AG08396 (cell line): ENCODE data around the gene RUSC2.
"Not testable (repeated sequence)": the region's sequence is repeated elsewhere in the genome, so short reads cannot be mapped to it uniquely, and the experiment has no call there.

Experiments
- DNase-seq: peaks from one replicate; pipeline ENCODE4 v3.0.0; 2012; ENCODE audit warnings: low spot score, mixed read lengths

Gene RUSC2

DNA sequence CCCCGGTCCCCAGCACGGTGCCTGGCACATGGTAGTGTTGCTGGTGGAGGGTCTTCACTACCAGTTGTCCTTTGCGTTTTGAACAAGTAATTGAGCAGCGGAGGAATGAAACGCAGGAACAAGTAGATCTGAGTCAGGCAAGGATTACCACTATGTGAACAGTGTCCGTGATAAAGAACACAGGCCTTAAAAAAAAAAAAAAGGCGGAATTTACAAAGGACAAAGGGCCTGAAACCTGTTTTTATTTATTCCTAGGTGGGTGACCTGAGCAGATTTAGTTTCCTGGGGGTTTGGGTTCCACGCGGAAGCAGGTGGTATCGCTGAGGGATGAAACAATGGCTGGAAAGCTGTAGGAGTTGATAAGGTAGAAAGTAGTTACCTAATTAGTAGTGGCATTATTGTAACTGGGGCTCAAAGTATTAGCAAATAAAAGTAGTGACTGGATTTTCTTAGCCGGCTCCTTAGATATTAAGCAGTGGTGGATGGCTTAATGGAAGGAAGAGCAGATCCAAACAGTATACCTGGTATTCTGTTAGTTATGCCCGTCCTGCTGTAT is 1.1 kb downstream of the RUSC2 start:
- no peak for DNase-seq

DNA sequence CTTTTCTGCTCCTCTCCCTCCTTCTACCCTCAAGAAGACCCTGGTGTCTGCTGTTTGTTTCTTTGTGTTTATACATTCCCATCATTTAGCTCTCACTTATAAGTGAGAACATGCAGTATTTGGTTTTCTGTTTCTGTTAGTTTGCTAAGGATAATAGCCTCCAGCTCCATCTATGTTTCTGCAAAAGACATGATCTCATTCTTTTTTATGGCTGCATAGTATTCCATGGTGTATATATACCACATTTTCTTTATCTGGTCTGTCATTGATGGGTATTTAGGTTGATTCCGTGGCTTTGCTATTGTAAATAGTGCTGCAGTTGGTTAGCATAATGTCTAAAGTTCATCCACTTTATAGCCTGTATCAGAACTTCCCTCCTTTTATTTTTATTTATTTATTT is 3.2 kb downstream of the RUSC2 start:
- not testable (repeated sequence) for DNase-seq

DNA sequence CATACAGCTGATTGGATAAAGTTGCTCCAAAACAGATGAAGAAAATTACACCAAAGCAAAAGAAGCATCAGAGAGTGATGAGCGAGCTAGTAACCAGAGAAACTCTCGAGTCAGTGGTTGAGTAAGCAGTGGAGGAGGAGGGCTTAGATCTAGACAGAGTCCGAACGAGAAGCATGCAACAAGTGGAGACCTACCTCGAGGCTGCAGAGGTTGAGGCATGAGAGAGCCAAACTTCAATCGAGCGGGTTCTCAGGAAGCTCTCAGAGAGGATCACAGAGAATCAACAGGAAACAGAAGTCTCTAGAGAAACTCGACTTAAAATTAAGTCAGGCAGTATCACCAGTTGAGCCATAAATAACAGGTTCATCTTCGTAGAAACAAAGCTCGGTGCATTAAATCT is 6.1 kb downstream of the RUSC2 start:
- DNase-seq = no peak

DNA sequence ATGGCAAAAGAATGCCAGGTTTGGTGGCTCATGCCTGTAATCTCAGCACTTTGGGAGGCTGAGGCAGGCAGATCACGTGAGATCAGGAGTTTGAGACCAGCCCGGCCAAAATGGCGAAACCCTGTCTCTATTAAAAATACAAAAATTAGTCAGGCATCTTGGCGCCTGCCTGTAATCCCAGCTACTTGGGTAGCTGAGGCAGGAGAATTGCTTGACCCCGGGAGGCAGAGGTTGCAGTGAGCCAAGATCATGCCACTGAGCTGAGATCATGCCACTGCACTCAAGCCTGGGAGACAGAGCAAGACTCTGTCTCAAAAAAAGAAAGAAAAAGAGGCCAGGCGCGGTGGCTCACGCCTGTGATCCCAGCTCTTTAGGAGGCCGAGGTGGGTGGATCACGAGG is 8.3 kb downstream of the RUSC2 start:
- not testable (repeated sequence) for DNase-seq

DNA sequence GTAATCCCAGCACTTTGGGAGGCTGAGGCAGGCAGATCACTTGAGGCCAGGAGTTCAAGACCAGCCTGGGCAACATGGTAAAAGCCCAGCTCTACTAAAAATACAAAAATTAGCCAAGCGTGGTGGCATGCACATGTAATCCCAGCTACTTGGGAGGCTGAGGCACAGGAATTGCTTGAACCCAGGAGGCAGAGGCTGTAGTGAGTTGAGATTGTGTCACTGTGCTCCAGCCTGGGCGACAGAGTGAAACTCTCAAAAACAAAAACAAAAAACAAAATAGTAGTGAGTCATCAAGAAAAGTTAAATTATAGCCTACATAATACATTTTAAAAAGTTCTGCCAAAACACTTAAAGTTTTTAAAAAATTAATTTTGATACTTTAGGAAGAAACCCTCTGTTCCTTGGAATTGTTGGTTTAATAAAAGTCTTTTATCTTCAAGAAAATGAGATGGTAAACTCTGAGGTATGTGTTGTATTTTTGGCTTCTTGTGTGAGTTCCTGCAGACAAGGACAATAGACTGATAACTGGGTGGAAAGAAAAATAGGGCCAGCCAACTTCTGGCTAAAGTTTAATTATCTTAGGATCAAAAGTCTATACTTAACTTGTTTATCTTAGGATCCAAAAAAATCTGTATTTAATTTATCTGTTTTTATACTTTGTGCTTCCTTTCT is 9.3 kb downstream of the RUSC2 start:
- no peak for DNase-seq

DNA sequence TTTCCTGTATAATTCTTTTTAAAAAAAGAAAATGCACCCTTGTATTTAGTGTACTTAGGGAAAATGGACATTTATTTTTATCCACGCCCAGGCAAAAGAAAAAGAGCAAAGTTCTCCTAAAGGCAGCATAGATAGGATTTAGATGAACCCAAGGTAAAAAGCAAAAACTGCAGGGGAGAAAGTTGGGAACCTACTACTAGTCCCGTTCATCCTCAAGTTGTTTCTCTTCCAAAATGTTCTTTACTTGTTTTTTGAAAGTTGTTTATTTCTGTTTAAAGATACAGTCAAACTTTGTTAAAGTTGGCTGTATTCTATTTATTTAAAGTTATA is 9.8 kb downstream of the RUSC2 start:
- no peak for DNase-seq

DNA sequence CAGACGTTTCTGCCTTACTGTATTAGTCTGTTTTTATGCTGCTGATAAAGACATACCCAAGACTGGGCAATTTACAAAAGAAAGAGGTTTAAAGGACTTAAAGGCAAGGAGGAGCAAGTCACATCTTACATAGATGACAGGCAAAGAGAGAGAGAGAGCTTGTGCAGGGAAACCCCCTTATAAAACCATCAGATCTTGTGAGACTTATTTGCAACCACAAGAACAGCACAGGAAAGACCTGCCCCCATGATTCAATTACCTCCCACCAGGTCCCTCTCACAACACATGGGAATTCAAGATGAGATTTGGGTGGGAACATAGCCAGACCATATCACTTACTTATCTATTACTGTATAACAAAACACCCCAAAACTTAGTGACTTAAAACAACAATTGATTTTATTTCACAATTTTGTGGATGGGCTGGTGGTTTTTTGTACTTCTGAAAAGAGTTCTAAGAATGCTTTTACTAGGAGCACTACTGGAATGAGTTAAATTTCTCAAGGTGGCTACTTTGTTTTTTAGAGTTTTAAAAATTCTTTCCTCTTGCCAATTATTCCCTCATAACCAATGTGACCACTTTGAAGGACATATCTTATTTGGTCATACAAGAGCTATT is 10.3 kb downstream of the RUSC2 start:
- DNase-seq = no peak

DNA sequence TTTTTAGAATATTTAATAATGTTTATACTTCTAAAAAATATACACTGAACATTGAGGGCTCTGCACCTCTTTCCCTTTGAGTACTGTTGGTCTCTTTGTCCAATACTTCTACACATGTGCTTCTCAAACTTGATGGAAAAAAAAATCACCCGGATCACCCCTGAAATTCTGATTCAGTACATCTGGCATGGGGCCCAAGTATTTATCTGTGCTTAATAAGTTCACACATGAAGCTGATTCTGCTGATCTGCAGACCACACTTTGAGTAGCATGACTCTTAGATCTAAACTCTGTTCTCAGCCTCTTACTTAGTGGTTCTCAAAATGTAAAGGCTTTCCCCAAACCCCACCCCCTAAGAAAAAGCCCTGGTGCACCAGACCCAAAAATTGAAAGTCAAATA is 12.0 kb downstream of the RUSC2 start:
- no peak for DNase-seq

DNA sequence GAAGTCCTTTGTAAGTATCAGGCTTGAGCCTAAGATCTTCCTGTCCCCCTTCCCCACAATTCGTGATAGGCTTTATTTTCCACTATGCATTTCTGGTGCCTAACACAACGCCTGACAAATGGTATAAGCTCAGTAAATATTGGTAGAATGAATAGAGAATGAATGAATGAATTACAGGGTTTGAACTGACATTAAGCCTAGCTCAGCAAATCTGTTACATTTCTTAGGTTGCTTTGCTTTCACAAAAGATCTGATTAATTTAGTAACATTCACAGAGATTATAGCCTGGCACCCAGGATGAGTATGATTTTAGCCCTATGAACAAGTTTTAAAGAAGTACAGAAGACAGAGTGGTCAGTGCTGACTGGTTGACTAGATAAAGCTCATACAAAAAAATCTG is 16.4 kb downstream of the RUSC2 start:
- no peak for DNase-seq

DNA sequence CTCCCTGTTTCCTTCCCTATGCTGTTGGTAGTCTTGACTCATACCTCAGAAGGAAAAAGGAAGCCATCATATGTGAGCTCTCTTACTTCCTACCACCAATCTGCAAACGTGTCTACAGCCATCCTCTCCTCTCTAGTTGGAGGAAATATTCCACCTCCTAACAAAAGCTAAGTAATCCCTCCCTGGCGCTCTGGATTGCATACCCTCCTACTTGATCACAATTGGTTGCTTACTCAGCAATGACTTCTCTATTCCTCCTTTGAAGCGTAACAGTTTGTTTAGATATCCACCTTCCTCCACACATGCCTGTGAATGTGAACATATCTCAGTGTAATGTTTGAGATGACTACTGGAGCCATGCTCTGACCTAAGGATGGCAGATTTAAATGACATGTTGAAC is 18.2 kb downstream of the RUSC2 start:
- no peak for DNase-seq

DNA sequence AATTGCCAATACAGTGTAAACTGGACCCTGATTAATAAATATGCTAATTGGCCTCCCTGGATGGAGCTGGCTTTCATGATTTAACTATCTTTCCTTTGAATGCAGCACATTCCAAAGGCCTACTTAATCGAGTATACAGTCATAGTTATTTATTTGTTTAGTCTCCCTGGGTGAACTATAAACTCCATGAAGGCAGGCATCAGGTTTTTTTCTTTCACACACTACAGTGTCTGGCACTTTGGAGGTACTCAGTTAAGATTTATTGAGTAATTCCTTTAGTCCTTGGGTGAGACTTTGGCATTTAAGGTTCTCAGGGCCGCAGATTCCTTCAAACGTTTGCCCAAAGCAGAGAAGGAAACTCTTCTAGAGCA is 20.5 kb downstream of the RUSC2 start:
- DNase-seq = no peak

DNA sequence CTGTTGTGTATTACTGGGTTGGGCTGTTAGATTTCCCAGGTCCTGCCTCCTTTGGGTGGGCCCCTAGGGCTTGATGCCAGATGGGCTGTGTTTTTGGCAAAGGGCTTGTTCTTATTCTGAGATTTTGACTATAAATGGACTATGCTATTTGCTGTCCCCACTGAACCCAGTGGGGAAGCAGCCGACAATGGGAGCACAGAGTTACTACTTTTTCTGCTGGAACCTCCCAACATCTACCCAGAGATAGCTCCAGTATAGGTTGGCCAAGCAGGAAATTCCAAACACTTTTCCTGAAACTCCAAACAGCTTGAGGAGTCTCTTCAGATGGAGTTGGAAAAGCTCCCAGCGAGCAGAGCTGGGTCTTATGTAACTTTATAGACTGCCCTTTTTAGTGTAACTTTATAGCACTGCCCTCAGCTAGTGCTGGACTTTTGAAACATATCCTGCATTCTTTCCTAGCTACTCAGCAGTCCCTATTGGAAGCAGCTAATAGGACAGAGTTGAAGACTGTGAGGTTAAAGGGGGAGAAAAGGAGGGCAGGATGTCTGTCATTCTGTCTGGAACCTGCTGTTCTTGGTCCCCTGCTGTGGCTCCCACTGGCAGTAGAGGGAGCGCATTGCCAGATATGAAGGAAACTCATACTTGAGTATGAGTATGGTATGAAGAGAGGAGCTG is 21.0 kb downstream of the RUSC2 start:
- DNase-seq = peak; percentile 55

DNA sequence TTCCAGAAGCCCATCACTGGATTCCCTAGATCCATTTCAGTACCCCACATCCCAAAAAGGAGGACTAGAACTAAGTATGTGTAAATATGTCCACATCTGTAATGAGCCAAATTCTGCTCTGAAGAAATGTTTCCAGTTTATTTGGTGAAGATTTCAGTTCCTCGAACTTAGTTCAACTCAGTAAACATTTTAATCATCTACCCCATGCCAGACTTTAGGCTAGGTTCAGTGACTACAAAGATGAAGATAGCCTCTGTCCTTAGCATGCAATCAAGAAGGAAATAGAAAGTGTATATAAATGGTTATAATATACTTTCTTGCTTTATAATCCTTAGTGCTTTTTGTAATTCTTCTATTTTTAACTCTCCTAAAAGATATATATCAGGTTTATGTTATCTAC is 21.5 kb downstream of the RUSC2 start:
- DNase-seq = no peak

DNA sequence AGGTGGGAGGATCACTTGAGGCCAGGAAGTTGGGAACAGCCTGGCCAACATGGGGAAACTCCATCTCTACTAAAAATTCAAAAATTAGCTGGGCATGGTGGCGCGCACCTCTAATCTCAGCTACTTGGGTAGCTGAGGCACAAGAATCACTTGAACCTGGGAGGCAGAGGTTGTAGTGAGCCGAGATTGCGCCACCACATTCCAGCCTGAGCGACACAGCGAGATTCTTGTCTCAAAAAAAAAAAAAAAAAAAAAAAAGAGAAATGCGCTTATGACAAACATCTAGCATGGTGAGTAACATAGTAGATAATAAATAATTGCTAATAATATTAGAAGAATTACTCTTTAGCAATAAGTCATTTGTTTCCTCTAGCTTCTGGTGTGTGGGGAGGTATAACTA is 25.9 kb downstream of the RUSC2 start:
- DNase-seq = no peak

DNA sequence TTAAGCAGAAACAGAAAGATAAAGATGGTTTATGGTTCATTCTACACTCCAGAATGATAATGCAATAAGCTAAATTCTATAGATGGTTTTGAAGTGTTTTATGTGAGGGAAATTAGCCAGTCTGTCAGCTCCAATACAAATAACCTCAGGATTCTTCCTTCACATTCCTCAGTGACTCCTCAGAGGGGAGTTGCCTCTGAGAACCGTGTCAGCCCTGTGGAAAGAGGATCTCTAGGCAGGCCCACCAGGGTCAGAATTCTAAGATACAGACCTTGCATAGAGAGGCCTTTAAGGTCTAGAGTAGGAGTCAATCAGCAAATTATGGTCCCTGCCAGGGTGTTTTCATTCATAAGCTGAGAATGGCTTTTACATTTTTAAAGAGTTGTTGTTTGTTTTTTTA is 26.6 kb downstream of the RUSC2 start:
- peak; percentile 34 for DNase-seq

DNA sequence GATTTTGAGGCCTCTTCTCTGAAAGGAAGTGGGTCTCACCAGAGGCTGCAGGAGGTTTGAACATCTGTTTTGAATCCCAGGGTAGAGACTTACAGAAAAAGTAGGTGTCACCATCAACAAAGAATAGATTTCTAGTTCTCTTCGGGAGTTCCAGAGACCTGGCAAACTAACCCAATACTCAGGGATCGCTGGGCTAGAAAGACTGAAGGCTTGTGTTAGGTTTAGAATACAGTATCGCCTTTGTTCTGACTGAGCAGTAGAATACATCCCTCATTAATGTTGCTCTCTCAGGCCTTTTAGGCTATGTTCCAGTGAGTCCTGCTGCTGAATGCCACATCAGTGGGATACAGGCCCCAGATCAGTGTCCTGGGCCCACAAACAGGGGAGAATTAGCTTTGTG is 27.2 kb downstream of the RUSC2 start:
- DNase-seq = no peak

DNA sequence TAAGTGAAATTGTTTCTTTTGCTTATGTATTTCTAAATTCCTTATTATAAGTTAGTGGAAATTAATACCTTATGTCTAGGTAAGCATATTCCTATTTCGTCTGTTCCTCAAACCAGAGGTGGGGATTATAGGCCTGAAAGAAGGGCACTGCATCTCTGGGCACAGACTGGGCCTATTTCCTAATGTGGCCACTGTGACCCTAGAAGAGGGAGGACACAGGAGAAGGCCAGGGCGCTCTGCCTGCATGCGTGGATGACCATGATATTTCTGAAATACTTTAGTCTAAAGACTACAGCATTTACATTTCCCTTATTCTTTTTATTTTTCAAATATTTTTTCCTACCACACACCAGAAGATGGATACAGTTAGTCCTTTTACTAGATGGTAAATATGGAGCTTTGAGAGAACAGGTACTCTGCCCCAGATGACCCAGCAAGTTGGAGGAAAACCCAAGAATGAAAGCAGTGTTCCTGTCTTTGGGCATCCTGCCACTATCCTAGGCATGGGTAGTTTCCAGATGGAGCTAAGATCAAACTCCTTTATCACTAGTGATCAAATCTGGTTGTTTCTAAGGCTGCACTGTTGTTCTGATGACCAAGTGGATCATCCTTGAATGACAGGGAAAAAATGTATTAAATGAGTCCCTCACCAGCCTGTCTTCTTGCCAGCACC is 27.8 kb downstream of the RUSC2 start:
- DNase-seq = no peak

DNA sequence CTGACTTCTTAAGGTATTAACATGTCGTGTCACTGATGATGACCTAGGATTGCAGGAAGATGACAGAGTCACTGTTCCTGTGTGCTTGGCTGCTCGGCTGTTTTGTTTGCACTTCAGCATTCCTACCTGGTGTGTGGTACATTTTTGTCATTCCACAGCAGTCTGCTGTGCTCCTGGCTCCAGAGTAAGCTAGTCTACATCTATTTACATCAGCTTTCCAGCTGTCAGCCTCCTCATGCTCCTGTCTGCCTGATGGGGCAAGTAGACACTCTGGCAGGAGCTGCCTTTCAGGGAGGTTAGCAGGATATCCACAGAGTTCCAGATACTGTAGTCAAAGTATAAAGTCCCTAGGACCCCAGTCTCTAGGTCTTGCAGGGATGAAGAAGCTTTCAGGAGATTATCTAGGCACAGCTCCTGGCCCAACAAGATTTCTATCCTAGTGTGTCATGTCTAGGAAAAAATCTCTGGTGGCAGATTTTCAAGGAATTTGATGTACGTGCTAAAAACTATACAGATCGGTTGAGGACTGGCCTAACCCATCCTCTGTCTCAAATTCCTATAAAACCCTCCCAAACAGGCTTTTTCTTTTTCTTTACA is 28.4 kb downstream of the RUSC2 start:
- DNase-seq = peak; percentile 77

DNA sequence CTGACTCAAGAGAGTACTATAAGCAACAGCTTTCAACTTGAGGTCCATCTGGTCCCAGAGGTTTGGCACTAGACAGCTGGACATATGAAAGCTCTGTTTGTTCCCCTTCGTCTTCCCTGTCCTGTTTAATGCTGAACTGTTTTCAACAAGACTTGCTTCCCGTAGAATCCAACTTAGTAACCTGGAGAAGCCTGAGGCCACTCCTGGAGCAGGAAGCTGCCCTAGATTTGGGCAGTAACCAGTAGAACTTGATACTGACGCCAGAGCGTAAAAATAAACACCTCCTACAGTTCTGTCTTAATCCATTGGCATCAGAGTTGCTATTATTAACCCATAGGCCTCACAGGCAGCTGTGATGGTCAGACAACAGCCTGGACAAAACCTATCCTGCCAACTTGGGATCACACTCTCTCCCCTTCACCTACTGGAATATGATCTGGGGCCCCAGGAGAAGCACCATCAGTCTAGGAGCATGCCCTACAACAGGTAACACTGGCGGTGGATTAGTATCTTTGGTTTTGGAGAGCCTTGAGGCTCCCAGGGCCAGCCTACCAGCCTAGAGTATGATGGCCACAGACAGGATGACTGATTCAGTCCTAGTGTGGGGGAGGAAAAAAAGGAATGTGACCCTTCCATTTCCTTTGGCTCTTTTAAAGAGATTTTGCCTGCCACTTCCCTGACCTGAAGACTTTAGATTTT is 29.2 kb downstream of the RUSC2 start:
- DNase-seq = no peak

DNA sequence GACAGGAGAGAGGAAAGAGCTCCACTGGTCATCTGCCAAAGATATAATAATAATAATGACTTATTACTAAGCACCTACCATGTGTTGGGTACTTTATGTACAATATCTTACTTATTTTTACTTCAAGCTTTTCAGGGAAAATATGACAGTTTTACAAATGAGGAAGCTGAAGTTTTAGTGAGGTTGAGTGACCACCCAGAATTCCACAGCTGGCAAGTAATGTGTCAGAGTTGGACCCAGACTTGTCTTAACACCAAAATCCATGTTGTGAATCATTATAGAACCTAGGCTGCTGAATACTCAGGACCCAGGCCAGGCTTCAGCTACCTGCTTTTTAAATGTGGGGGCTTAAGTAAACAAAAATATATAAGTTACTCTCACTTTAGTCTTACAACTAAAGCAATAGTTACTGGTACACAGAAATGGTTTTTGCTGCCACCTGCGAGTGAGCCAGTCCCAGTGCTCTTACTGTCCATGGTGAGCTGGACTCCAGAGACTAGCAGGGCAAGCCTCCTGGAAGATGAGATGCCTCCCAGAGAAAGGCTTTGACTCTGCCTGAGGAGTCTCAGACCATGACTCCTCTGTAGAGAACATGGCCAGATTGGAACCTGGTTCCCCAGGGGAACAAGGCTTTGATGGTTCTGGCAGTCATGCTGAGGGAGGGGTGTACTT is 29.9 kb downstream of the RUSC2 start:
- no peak for DNase-seq

DNA sequence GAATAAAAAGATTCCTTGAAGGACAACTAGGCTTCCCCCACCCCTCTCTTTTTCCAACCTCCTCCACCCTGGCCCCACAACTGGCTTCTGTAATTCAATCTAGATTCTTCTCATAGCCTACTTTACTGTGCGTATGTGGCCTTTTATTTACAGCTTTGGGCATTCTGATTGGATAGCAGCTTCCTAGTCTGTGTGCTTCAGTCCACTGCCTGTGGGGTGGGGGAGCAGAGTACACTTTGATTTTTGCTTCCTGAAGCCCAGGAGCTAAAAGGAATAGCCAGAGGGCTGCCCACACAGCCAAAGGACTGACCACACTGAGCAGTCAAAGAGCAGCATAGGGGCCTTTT is 30.4 kb downstream of the RUSC2 start:
- DNase-seq = no peak

DNA sequence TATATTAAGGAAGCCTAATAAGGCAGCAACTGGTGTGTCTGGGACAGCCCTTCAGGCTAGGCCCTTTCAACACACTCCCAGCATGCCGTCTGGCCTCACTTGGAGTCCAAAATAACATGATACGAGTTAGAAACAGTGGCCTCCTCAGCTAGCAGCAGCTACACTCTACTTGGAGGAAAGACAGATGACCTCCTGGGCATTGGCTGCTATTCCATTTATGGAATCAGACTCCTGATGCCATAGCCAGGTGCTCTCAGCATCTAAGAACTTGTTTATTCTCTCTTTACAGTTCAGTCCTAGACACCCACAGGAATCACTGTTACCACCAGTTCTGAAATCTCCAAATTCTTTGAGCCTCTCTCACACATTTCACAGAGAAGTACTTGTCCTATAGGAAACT is 31.8 kb downstream of the RUSC2 start:
- DNase-seq = peak; percentile 39
